DMS153 treated with DMSO at 0.1 percent for 48 hours (cell line): Measurements from ENCODE around the gene GABBR2.
"Not testable (repeated sequence)": the region's sequence is repeated elsewhere in the genome, so short reads cannot be mapped to it uniquely, and the experiment has no call there.

Experiments used
- DNase-seq: peaks from one replicate; lab custom pipeline; 2025; ENCODE audit not compliant: unreplicated experiment; lab: John Stamatoyannopoulos, UW

GABBR2 gene

GRCh38 chr9:98491231-98491651 lies 217.5 kb downstream of the GABBR2 start:
- DNase-seq = no peak

- DNase-seq = no peak
These were observed 220.0 kb downstream of the GABBR2 start for GRCh38 chr9:98488571-98489312.

GRCh38 chr9:98485706-98486105 lies 223.0 kb downstream of the GABBR2 start:
- no peak for DNase-seq

- DNase-seq = no peak
These were observed 224.6 kb downstream of the GABBR2 start for GRCh38 chr9:98484162-98484561.

- no peak for DNase-seq
These were observed 226.5 kb downstream of the GABBR2 start for GRCh38 chr9:98482226-98482625.

GRCh38 chr9:98481676-98482075 lies 227.1 kb downstream of the GABBR2 start:
- DNase-seq = no peak

GRCh38 chr9:98479967-98480847 lies 228.5 kb downstream of the GABBR2 start:
- DNase-seq = no peak

- DNase-seq = no peak
These were observed 229.3 kb downstream of the GABBR2 start for GRCh38 chr9:98479449-98479848.

GRCh38 chr9:98477884-98478283 lies 230.9 kb downstream of the GABBR2 start:
- DNase-seq = no peak

- DNase-seq = no peak
These were observed 236.5 kb downstream of the GABBR2 start for GRCh38 chr9:98472216-98472615.

- no peak for DNase-seq
These were observed 237.6 kb downstream of the GABBR2 start for GRCh38 chr9:98471185-98471584.

- DNase-seq = no peak
These were observed 240.0 kb downstream of the GABBR2 start for GRCh38 chr9:98468567-98469239.

GRCh38 chr9:98465799-98466198 lies 242.9 kb downstream of the GABBR2 start:
- DNase-seq = no peak

GRCh38 chr9:98464156-98464690 lies 244.5 kb downstream of the GABBR2 start:
- not testable (repeated sequence) for DNase-seq

GRCh38 chr9:98462310-98462709 lies 246.4 kb downstream of the GABBR2 start:
- DNase-seq = no peak

GRCh38 chr9:98460704-98461103 lies 248.0 kb downstream of the GABBR2 start:
- no peak for DNase-seq

GRCh38 chr9:98457726-98458370 lies 250.9 kb downstream of the GABBR2 start:
- DNase-seq = no peak

GRCh38 chr9:98456156-98456613 lies 252.6 kb downstream of the GABBR2 start:
- no peak for DNase-seq

GRCh38 chr9:98455256-98456155 lies 253.2 kb downstream of the GABBR2 start:
- no peak for DNase-seq
